T-cell (primary cell): Measurements from ENCODE around the gene INTS6L. TPM values are rescaled to one million over a fixed set of nuclear protein-coding genes. Genes with fewer than 3 reads are reported as not detected.

Experiments used
- ATAC-seq, 4 experiments: fragments of 200-7000 bp in 3 of 4; fragments of 150-1000 bp in 1 of 4; cut with Tn5 transposase; replicated peaks in 1 of 4; 1 replicate in 3 of 4; 2 replicates in 1 of 4; pipeline ENCODE4 v1.10.0; 2021; ENCODE audit warnings: moderate library complexity in 3 of 4, mild to moderate bottlenecking in 2 of 4, moderate number of reproducible peaks in 1 of 4
- CTCF ChIA-PET, 2 donors: fragments of 300-600 bp; sonication (Branson Sonifier 250); formaldehyde crosslinking; loops; one replicate each; lab custom pipeline; 2022; ENCODE audit warnings: antibody characterized with exemption in 2 of 2; lab: Charles Lee
- POLR2A ChIA-PET, 2 donors: fragments of 300-600 bp; sonication (Branson Sonifier 250); formaldehyde crosslinking; loops; one replicate each; lab custom pipeline; 2022; ENCODE audit warnings: antibody characterized with exemption in 2 of 2; lab: Charles Lee
- DNase-seq, 35 experiments: peaks; one replicate each; pipeline versions ENCODE4 v3.0.0 to v3.0.0-alpha.2; 2013 to 2023
- H3K27ac ChIP-seq: one replicate; pipeline ENCODE4 v1.5.1; 2013; ENCODE audit warnings: low read length
- H3K27me3 ChIP-seq, 2 experiments: replicated peaks in 1 of 2; 1 replicate in 1 of 2; 2 replicates in 1 of 2; pipeline versions ENCODE4 v1.6.1 to v1.7.0; 2013; ENCODE audit warnings: low read length in 1 of 2, mixed read lengths in 1 of 2; ENCODE audit not compliant: control insufficient read depth in 2 of 2, insufficient read depth in 2 of 2; ENCODE audit errors: extremely low read depth in 1 of 2
- H3K36me3 ChIP-seq, 2 donors: 1 replicate in 1 of 2; 2 replicates in 1 of 2; pipeline versions ENCODE4 v1.6.1 to v1.7.0; 2013; ENCODE audit warnings: low read length in 1 of 2; ENCODE audit not compliant: control insufficient read depth in 2 of 2, insufficient read depth in 1 of 2; ENCODE audit errors: extremely low read depth in 1 of 2
- H3K4me1 ChIP-seq, 2 experiments: 1 replicate in 1 of 2; 2 replicates in 1 of 2; pipeline versions ENCODE4 v1.6.1 to v1.7.0; 2013; ENCODE audit warnings: low read length in 2 of 2, mixed read lengths in 1 of 2; ENCODE audit not compliant: insufficient read depth in 2 of 2, control insufficient read depth in 1 of 2; ENCODE audit errors: extremely low read depth in 1 of 2
- H3K4me3 ChIP-seq, 2 donors: 1 replicate in 1 of 2; 2 replicates in 1 of 2; pipeline versions ENCODE4 v1.5.1 to v1.7.0; 2013; ENCODE audit warnings: mild to moderate bottlenecking in 2 of 2, low read length in 1 of 2, moderate library complexity in 1 of 2; ENCODE audit not compliant: control insufficient read depth in 1 of 2; ENCODE audit errors: extremely low read depth in 1 of 2
- H3K9me3 ChIP-seq: 2 replicates; pipeline ENCODE4 v1.7.0; 2013
- H3K27ac Mint-ChIP-seq, 2 donors: one replicate each; pipeline ENCODE4 v1.8.0; 2020 to 2021; ENCODE audit warnings: mild to moderate bottlenecking in 2 of 2, mixed read lengths in 2 of 2
- H3K27me3 Mint-ChIP-seq, 2 donors: one replicate each; pipeline ENCODE4 v1.8.0; 2021 to 2022; ENCODE audit warnings: mixed read lengths in 2 of 2
- H3K36me3 Mint-ChIP-seq: one replicate; pipeline ENCODE4 v1.8.0; 2021; ENCODE audit warnings: mixed read lengths
- H3K4me1 Mint-ChIP-seq, 3 donors: one replicate each; pipeline ENCODE4 v1.8.0; 2020 to 2022; ENCODE audit warnings: mixed read lengths in 3 of 3, mild to moderate bottlenecking in 1 of 3
- H3K4me3 Mint-ChIP-seq, 3 donors: one replicate each; pipeline ENCODE4 v1.8.0; 2020 to 2022; ENCODE audit warnings: mild to moderate bottlenecking in 3 of 3, mixed read lengths in 3 of 3, moderate library complexity in 3 of 3
- H3K9me3 Mint-ChIP-seq, 3 donors: one replicate each; pipeline ENCODE4 v1.8.0; 2020 to 2022; ENCODE audit warnings: mixed read lengths in 3 of 3
- WGBS: methylation state at CpG from one replicate; pipeline ENCODE4 v1.1.5; 2013; ENCODE audit warnings: missing lambda C conversion rate; ENCODE audit not compliant: insufficient coverage; 5-methylcytosine and 5-hydroxymethylcytosine counted together
- total RNA-seq, 35 experiments: library from RNA in 6 of 35; stranded (reverse) in 6 of 35; fragments of 120-200 nt in 1 of 35; gene quantifications; one replicate each; pipeline versions ENCODE4 v1.2.1 to v1.2.4 and lab custom pipeline; 2013 to 2026

Gene INTS6L
- total RNA-seq, 5 donors from 2014 or later (not counting 1 experiment from before 2014, with no cell fraction given) = 28.6 to 41.8 (median 30.4) TPM

- no peak for DNase-seq
- H3K4me3 ChIP-seq = no peak overlapping the region
- H3K27ac ChIP-seq = no peak overlapping the region
- no peaks in the 10 kb centered on the region for H3K36me3 Mint-ChIP-seq
- ChIA-PET CTCF (no interaction called here), POLR2A (no interaction called here)
- H3K27me3 Mint-ChIP-seq = peaks cover 0 to 22% of the 10 kb centered on the region in 2 donors
- no peak for ATAC-seq
- no peaks in the 10 kb centered on the region for H3K36me3 ChIP-seq
- H3K4me1 ChIP-seq = no peaks in the 10 kb centered on the region
- no peak overlapping the region for H3K27ac Mint-ChIP-seq
- no peaks in the 10 kb centered on the region for H3K9me3 Mint-ChIP-seq
- H3K4me3 Mint-ChIP-seq = no peak overlapping the region
- no CpG with 5 or more reads among the region's 3 CpGs for WGBS
- H3K27me3 ChIP-seq = no peaks in the 10 kb centered on the region
- H3K4me1 Mint-ChIP-seq = no peaks in the 10 kb centered on the region
- H3K9me3 ChIP-seq = no peaks in the 10 kb centered on the region
Observed at GRCh38 chrX:135629342-135629741, 108.9 kb downstream of the INTS6L start.

Other genes with a start within 250 kb of the INTS6L start
- not detected for gene ETDC, start 211.2 kb upstream of the INTS6L start, total RNA-seq
- gene ZNF75D, start 176.6 kb upstream of the INTS6L start, total RNA-seq = 10 to 100 TPM; 10.2 to 16.9 (median 15.2) TPM
- 1 to 10 TPM; 2.5 to 8.1 (median 6.6) TPM for gene ZNF449, start 175.9 kb upstream of the INTS6L start, total RNA-seq
- gene SMIM10L2A, start 98.7 kb upstream of the INTS6L start, total RNA-seq = 1 to 10 TPM; 1.4 to 3.3 (median 2.6) TPM
- not detected for gene CT45A1, start 193.0 kb downstream of the INTS6L start, total RNA-seq
- gene CT45A3, start 247.5 kb downstream of the INTS6L start, total RNA-seq = not detected